IPS-18a (cell line): ENCODE results near the gene PTPRN2.

Source experiments
- H3K27ac ChIP-seq: one replicate; pipeline ENCODE4 v1.5.1; 2013; ENCODE audit warnings: low read length
- H3K27me3 ChIP-seq: one replicate; pipeline ENCODE4 v1.6.1; 2013; ENCODE audit warnings: mild to moderate bottlenecking, low read length; ENCODE audit not compliant: control insufficient read depth, insufficient read depth
- H3K36me3 ChIP-seq: one replicate; pipeline ENCODE4 v1.6.1; 2013; ENCODE audit warnings: low read depth, low read length; ENCODE audit not compliant: control insufficient read depth
- H3K4me1 ChIP-seq: one replicate; pipeline ENCODE4 v1.6.1; 2013; ENCODE audit warnings: low read depth, low read length; ENCODE audit not compliant: control insufficient read depth
- H3K4me3 ChIP-seq: one replicate; pipeline ENCODE4 v1.5.1; 2013; ENCODE audit warnings: low read length
- H3K9ac ChIP-seq: one replicate; pipeline ENCODE4 v1.6.1; 2013; ENCODE audit warnings: mild to moderate bottlenecking, low read length, moderate library complexity
- H3K9me3 ChIP-seq: one replicate; pipeline ENCODE4 v1.6.1; 2013; ENCODE audit warnings: low read depth, low read length; ENCODE audit not compliant: control insufficient read depth

The PTPRN2 gene

GRCh38 chr7:157840174-157840913, 747.3 kb downstream of the PTPRN2 start:
- H3K9ac ChIP-seq, result no peak overlapping the region
- H3K9me3 ChIP-seq, result no peaks in the 10 kb centered on the region

GRCh38 chr7:157839672-157840167, 747.9 kb downstream of the PTPRN2 start:
- peaks cover 31% of the 10 kb centered on the region for H3K4me1 ChIP-seq
- H3K36me3 ChIP-seq, result no peaks in the 10 kb centered on the region
- H3K27me3 ChIP-seq, result no peaks in the 10 kb centered on the region
- no peaks in the 10 kb centered on the region for H3K9me3 ChIP-seq
- no peak overlapping the region for H3K27ac ChIP-seq
- H3K4me3 ChIP-seq, result no peak overlapping the region
- no peak overlapping the region for H3K9ac ChIP-seq

More at GRCh38 chr7:157840174-157840913, 747.3 kb downstream of the PTPRN2 start:
- H3K27me3 ChIP-seq, result no peaks in the 10 kb centered on the region
- H3K27ac ChIP-seq, result no peak overlapping the region
- H3K4me3 ChIP-seq, result no peak overlapping the region
- no peaks in the 10 kb centered on the region for H3K36me3 ChIP-seq
- H3K4me1 ChIP-seq, result peaks cover 24% of the 10 kb centered on the region

GRCh38 chr7:157839226-157839625, 748.4 kb downstream of the PTPRN2 start:
- H3K27me3 ChIP-seq, result no peaks in the 10 kb centered on the region
- H3K9me3 ChIP-seq, result no peaks in the 10 kb centered on the region
- H3K9ac ChIP-seq, result no peak overlapping the region
- no peak overlapping the region for H3K27ac ChIP-seq
- H3K4me3 ChIP-seq, result no peak overlapping the region
- H3K36me3 ChIP-seq, result no peaks in the 10 kb centered on the region
- peaks cover 31% of the 10 kb centered on the region for H3K4me1 ChIP-seq

GRCh38 chr7:157837561-157837960, 750.1 kb downstream of the PTPRN2 start:
- H3K27me3 ChIP-seq, result no peaks in the 10 kb centered on the region
- no peaks in the 10 kb centered on the region for H3K9me3 ChIP-seq
- no peak overlapping the region for H3K9ac ChIP-seq
- no peak overlapping the region for H3K27ac ChIP-seq
- H3K4me3 ChIP-seq, result no peak overlapping the region
- peaks cover 30% of the 10 kb centered on the region for H3K4me1 ChIP-seq
- H3K36me3 ChIP-seq, result no peaks in the 10 kb centered on the region

GRCh38 chr7:157837047-157837446, 750.6 kb downstream of the PTPRN2 start:
- Histone ChIP-seq H3K27me3 (no peaks in the 10 kb centered on the region), H3K9ac (no peak overlapping the region), H3K4me3 (no peak overlapping the region), H3K9me3 (no peaks in the 10 kb centered on the region), H3K27ac (no peak overlapping the region), H3K36me3 (no peaks in the 10 kb centered on the region), H3K4me1 (peaks cover 26% of the 10 kb centered on the region)

GRCh38 chr7:157834501-157835163, 753.0 kb downstream of the PTPRN2 start:
- H3K36me3 ChIP-seq, result no peaks in the 10 kb centered on the region
- no peaks in the 10 kb centered on the region for H3K9me3 ChIP-seq
- H3K27ac ChIP-seq, result no peak overlapping the region
- no peak overlapping the region for H3K4me3 ChIP-seq
- H3K27me3 ChIP-seq, result no peaks in the 10 kb centered on the region
- no peak overlapping the region for H3K9ac ChIP-seq
- H3K4me1 ChIP-seq, result peaks cover 13% of the 10 kb centered on the region

GRCh38 chr7:157832866-157833607, 754.6 kb downstream of the PTPRN2 start:
- H3K4me3 ChIP-seq, result no peak overlapping the region
- no peak overlapping the region for H3K9ac ChIP-seq
- no peaks in the 10 kb centered on the region for H3K9me3 ChIP-seq
- no peak overlapping the region for H3K27ac ChIP-seq
- no peaks in the 10 kb centered on the region for H3K27me3 ChIP-seq
- H3K36me3 ChIP-seq, result no peaks in the 10 kb centered on the region
- H3K4me1 ChIP-seq, result peaks cover 13% of the 10 kb centered on the region

GRCh38 chr7:157832421-157832820, 755.2 kb downstream of the PTPRN2 start:
- H3K9ac ChIP-seq, result no peak overlapping the region
- no peak overlapping the region for H3K4me3 ChIP-seq
- no peaks in the 10 kb centered on the region for H3K27me3 ChIP-seq
- peaks cover 13% of the 10 kb centered on the region for H3K4me1 ChIP-seq
- no peak overlapping the region for H3K27ac ChIP-seq
- H3K36me3 ChIP-seq, result no peaks in the 10 kb centered on the region
- no peaks in the 10 kb centered on the region for H3K9me3 ChIP-seq

GRCh38 chr7:157832006-157832405, 755.6 kb downstream of the PTPRN2 start:
- H3K27ac ChIP-seq, result no peak overlapping the region
- no peaks in the 10 kb centered on the region for H3K9me3 ChIP-seq
- H3K9ac ChIP-seq, result no peak overlapping the region
- H3K27me3 ChIP-seq, result no peaks in the 10 kb centered on the region
- H3K4me1 ChIP-seq, result peaks cover 13% of the 10 kb centered on the region
- no peak overlapping the region for H3K4me3 ChIP-seq
- no peaks in the 10 kb centered on the region for H3K36me3 ChIP-seq

GRCh38 chr7:157831143-157831905, 756.3 kb downstream of the PTPRN2 start:
- peaks cover 13% of the 10 kb centered on the region for H3K4me1 ChIP-seq
- H3K27ac ChIP-seq, result no peak overlapping the region
- no peaks in the 10 kb centered on the region for H3K27me3 ChIP-seq
- H3K4me3 ChIP-seq, result no peak overlapping the region
- H3K36me3 ChIP-seq, result no peaks in the 10 kb centered on the region
- H3K9me3 ChIP-seq, result no peaks in the 10 kb centered on the region
- no peak overlapping the region for H3K9ac ChIP-seq

- Histone ChIP-seq H3K9me3 (no peaks in the 10 kb centered on the region), H3K27me3 (no peaks in the 10 kb centered on the region), H3K9ac (no peak overlapping the region), H3K4me1 (peaks cover 7% of the 10 kb centered on the region), H3K36me3 (no peaks in the 10 kb centered on the region), H3K27ac (no peak overlapping the region), H3K4me3 (no peak overlapping the region)
Observed at GRCh38 chr7:157830331-157830730, 757.3 kb downstream of the PTPRN2 start.
